ENCODE data around the gene PLLP.

GRCh38 chr16:57325458-57325857, 41.0 kb upstream of the PLLP start:
- TF ChIP-seq CTCF (IDR thresholded peaks at IDR 0.05; ENCODE audit: poor library complexity, severe bottlenecking) (no peak), EP300 (conservative IDR thresholded peaks at IDR 0.05; ENCODE audit: poor library complexity, severe bottlenecking) (no peak), MXI1 (conservative IDR thresholded peaks at IDR 0.05; ENCODE audit: poor library complexity, severe bottlenecking) (no peak), POLR2AphosphoS5 (IDR thresholded peaks at IDR 0.05) (no peak), EZH2 (IDR thresholded peaks at IDR 0.05; ENCODE audit: borderline replicate concordance, insufficient read depth, low read length, poor library complexity, severe bottlenecking) (no peak), TAF1 (IDR thresholded peaks at IDR 0.05; ENCODE audit: low read depth) (no peak)

Measured in neural cell (in vitro differentiated cells).